Measurements from ENCODE around the gene MDGA2.
"Not testable (repeated sequence)": the region's sequence is repeated elsewhere in the genome, so short reads cannot be mapped to it uniquely, and the experiment has no call there.

The MDGA2 gene

DNA sequence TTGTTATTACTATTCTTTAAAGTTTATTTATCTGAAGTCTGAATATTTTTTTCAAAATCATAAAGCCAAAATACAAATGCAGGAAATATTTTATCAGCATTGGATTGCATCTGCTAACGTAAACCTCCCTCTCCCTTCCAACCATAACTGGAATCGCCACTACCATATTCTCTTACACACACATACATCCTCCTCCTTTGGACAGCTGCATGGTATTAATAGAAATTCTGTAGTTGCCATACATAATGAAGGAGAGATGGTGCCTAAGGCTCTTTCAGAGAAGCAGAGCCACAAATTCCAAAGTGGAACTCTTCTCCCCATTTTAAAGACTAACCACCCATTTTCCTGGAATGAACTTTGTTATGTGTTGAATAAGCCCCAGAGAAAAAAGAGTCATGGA, 352.7 kb downstream of the MDGA2 start:
- no peak for DNase-seq

DNA sequence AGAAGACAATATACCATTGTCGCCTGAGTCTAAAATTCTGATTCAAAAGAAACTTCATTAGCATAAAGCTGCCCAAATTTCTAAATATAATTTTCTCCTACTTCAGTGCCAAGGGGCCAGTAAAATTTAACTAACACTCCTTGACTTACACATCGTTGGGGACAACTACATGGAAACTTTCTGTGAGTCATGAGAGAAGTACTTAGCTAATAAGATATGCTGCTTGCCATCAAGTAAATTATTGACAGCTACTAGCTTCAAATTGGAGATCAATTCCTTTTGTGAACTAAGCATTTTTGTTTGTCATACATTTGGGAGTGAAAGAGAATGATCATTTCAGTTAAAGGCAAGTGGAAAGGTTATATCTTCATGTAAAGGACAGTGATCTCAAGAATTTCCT, 373.3 kb downstream of the MDGA2 start:
- no peak for DNase-seq

DNA sequence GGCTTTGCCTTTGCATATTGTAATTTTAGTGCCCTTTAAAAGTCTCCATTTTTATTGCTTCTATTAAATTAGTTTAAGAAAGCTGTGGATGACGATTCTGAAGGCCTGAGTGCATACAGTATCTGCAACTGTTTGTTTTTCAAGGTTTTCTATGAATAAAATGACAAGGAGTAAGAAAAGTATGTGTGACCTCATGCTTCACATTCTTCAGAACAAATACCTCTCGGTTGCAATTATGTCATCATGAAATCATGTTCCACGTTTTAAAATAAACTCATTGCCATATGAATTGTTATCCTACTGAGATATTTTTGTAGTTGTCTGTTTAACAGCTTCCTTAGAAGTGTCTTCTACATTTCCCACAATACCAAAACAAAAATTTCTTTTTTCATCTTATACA, 374.6 kb downstream of the MDGA2 start:
- DNase-seq, result no peak

DNA sequence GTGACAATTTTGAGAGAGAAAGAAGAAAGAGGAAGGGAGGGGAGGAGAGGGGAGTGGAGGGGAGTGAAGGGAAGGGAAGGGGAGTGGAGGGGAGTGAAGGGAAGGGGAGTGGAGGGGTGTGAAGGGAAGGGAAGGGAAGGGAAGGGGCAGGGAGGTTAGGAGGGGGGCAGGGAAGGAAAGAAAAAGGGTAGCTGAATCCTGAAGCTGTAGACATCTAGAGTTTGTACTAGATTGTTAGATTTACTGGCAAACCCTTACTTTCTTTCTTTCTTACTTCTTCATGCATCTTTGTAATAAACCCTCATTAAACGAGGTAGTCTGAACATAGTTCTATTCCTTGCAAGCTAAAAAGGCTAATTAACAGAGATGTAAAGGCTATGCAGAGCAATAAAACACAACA, 378.0 kb downstream of the MDGA2 start:
- DNase-seq, result no peak

DNA sequence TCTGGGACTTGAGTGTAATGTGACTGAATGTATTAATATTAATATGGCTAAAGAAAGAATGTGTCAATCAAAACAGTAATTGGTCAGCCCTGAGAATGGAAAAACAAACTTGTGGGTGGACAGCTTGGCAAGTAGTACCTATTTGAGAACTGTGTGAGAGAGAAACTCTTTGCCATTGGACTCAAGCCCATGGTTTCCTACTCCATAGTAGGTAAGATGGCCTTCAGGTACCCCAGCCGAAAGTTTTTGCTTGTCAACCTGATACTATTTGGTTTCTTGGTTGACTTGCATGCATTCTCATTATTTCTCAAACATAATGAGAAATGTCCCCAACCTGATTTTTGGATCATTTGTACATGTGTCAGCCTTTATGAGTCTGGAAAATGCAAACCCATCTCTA, 391.1 kb downstream of the MDGA2 start:
- no peak for DNase-seq

DNA sequence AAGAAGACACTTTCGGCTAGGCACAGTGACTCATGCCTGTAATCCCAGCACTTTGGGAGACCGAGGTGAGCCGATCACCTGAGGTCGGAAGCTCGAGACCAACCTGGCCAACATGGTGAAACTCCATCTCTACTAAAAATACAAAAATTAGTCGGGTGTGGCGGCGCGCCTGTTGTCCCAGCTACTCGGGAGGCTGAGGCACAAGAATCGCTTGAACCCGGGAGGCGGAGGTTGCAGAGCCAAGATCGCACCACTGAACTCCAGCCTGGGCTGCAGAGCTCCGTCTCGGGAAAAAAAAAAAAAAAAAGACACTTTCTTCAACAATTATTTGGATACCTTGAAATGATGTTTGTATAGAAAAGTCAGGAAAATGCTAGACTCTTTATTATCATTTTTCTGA, 393.6 kb downstream of the MDGA2 start:
- DNase-seq, result not testable (repeated sequence)

DNA sequence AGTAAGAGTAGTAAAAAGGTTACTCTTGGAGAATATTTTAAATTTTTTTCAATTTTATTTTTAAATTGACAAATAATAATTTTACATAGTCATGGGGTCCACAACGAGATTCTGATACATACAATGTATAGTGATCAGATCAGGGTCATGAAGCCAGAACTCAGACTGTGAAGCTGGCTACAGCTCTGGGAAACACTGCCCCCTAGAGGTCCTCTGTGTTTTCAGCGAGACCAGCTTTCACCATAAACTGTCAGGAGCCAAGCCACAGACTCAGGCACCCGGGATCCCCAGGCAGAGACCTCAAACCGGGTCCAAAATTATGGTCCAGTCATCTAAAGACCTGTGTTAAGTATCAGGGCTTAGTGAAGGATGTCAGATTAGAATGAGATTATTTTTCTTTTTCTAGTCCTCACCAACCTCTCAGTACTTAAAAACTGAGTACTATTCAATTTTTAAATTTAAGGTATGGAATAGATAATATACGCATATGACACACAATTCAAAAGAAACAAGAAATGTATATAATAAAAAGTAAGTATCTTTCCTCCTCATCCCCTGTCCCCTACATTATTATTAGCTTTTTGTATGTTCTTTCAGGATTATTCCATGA, 397.1 kb downstream of the MDGA2 start:
- DNase-seq, result peak; percentile 54

DNA sequence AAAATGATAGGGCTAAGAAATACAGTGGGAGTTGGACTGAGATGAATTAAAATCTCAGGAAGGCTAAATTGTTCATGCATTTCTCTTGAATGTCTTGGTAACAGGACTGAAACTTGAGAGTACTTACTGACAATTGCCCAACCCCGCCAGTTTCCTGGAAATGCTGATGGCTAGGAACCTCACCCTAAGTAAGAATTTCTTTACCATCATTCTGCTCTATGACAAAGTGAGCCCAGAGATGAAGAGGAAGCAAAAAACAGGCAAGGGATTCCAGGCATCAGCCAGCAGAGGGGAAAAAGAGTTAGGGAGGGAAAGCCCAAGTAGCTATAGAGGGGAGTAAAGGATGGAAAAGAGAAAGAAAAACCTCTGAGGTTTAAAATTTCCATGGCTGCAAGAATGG, 397.7 kb downstream of the MDGA2 start:
- no peak for DNase-seq

DNA sequence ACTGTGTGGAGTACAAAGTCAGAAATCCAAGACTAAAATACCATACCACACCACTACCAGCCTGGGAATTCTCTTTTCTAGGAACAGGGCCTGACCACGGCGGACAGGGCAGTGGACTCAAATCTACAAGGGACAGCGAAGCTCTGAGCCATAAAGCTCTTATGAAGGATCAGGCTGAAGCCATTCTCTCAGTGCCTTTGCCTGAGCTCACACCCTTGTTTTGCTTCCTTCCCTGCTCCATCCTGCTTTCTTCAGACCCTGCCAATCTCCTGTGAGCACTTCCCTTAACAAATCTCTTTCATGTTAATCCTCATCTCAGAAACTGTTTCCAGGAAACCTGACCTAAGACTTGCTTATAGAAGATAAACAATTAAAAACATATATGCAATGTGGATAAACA, 398.5 kb downstream of the MDGA2 start:
- no peak for DNase-seq

DNA sequence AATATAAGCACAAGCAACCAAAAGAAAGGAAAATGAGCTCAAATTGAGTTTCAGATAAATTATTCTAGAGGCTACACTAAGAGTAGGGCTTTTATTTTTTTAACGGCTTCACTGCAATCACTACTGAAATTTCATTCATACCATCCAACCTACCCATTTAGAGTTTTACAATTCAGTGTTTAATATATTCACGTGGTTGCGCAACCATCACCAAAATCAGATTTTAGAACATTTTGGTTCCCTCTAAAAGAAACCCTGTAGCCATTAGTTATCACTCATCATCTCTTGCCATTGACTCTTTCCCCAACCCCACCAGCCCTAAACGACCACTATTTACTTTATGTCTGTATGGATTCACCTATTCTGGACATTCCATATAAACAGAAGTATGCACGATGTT, 401.5 kb downstream of the MDGA2 start:
- no peak for DNase-seq

DNA sequence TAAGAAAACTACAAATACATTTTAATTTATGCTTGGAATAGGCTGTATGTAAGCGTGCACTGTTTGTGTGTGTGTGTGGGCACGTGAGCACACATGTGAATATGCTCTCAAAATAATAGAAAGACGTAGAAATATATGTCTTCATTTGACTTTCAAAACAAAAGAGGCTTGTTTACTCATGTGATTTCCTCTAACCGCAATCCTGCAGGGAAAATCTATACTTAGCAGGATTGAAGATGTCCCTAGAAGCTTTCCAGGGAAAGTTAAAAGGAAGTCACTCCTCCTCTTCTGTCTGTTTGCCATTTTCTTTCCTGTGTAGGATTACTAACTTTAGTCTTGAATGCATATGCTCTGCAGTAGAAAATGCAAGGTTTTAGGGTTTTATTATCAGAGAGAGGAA, 404.7 kb downstream of the MDGA2 start:
- no peak for DNase-seq

DNA sequence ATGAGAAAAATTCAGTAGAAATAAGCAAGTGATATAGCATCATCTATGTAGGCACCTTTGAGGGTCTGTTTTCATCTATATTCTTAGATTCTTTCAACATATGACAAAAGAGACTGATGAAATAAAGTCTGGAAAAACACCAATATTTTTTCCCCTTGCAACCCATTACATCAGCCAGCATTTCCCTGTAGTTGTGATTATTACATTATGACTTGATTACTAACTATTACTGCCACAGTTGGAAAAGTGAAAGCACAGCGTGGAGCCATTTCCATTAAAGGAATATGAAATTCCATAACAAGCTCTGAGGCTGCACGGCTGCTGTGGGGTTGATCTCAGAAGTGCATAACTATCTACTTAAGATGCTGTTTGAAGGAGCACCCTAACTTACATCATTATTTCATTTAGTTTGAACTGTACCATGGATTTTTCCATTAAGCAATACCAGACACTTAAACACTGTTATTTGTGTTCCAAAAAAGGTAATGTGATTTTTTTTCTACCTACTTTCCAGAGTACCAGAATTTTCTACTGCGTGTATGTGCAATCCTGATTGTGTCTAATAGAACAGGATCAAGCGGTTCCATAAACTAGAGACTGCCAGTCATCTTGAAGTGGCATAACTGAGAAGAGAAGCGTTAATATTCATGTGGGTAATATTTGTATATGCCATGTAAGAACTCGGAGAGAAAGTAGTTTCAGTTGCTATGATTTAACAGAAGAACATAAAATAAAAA, 405.5 kb downstream of the MDGA2 start:
- DNase-seq, result no peak

DNA sequence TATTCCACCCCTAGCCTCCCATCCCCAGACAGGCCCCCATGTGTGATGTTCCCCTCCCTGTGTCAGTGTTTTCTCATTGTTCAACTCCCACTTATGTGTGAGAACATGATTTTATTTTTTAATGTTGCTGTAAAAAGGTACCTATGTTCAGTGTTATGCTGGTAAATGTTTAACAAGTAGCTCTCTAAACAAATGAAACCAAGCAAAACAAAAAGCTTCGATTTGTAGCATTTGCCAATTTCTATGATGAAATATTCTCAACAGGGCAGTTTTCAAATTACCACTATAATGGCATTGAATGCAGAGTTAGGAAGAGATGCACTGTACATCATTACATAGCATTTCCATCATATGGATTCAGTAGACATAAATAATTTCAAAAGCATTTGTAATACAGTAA, 410.6 kb downstream of the MDGA2 start:
- no peak for DNase-seq

DNA sequence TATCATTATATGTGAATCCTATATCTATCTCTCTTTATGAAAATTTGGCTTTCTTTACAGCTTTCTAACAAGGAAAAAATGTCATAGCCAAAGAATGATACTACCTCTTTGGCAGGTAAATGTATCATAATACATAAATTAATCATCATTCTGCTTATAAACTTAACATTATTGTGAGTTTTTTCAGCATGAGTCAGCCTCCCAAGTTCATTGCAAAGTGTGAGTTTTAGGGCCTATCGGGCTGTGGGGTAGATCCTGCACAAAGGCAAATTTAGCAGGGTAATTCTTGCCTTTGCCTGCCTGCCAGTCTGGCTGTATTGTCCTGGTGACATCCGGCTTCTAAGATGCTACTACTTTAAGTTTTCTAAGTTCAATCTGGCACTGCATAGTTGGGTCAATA, 412.6 kb downstream of the MDGA2 start:
- DNase-seq, result no peak

DNA sequence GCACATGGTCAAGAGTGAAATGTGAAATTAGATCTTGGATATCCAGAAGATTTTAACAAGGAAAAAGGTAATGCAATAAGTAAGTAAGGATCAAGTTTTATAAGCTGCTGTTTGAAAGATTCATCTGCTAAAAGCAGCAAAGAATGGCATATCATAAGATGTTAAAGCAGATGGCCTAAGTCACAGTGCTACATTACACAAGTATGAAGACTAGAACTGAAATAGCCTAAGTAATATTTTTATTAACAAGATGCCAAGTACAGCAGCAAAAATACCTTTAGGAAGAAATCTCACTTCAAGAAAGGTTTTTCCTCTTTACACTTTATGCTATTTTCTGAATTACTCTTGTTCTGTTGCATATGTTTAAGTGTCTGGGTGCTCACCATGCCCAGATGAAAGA, 414.1 kb downstream of the MDGA2 start:
- DNase-seq, result no peak

DNA sequence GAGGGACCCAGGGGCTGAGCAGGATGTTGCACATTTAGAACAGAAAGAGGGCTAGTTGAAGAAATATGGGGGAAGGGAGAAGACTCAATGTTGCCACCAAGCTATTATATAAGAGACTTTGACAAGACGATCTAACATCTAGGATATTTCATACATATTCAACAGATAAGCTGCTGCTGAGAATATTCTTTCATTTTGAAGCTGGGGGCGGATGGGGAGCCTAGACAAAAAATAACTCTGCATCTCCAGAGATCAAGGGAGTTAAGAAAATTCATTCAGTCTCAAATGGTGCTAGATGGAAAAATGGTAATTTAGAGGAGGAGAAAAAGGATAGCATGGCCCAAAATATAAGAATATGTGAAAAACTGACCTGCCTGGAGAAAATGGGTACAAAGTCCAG, 415.6 kb downstream of the MDGA2 start:
- DNase-seq, result no peak

DNA sequence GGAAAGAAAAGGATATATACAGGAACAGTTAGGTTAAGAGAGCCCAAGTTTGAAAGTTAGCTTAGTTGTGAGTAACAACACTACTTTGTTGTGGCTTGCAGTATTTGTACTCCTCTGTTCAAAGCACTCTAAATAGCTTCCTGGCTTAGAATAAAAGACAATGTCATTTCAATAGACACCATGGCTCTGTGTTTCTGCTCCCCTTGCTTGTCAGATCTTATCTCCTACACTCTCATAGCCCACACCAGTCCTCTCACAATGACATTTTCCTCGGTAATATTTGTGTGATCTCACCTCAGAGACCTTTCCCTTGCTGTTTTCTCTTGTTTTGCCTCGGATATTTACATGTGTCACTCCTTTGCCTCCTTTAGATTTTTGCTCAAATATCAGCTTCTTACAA, 418.4 kb downstream of the MDGA2 start:
- no peak for DNase-seq

DNA sequence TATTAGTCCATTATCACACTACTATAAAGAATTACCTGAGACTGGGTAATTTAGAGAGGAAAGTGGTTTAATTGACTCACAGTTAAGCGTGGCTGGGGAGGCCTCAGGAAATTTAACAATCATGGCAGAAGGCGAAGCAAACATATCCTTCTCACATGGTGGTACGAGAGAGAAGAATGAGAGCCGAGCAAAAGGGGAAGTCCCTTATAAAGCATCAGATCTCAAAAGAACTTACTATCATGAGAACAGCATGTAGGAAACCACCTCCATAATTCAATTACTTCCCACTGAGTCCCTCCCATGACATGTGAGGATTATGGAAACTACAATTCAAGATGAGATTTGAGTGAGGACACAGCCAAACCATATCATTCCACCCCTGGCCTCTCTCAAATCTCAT, 422.6 kb downstream of the MDGA2 start:
- DNase-seq, result no peak

DNA sequence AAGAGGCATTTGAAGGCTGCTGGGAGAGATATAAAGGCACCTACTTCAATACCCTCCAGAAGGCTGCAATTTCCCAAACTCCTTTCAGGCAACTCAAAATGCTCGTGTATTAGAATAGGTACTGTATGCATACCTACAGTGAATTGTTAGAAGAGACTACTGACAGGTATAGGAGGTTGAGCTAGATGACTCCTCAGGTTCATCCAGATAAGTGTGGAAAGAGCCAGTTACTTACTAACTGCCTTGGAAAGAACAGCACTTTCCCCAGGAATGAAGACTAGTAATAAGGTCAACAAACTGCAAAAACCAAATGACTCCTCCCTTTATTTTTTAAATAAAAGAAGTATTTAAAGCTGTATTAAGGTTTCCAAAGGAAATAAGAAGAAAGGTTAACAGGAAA, 429.0 kb downstream of the MDGA2 start:
- no peak for DNase-seq

DNA sequence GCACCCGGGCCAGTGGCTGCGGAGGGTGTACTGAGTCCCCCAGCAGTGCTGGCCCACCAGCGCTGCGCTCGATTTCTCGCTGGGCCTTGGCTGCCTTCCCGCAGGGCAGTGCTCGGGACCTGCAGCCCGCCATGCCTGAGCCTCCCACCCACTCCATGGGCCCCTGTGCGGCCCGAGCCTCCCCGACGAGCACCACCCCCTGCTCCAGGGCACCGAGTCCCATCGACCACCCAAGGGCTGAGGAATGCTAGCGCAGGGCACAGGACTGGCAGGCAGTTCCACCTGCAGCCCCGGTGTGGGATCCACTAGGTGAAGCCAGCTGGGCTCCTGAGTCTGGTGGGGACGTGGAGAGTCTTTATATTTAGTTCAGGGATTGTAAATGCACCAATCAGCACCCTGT, 432.8 kb downstream of the MDGA2 start:
- DNase-seq, result not testable (repeated sequence)

DNA sequence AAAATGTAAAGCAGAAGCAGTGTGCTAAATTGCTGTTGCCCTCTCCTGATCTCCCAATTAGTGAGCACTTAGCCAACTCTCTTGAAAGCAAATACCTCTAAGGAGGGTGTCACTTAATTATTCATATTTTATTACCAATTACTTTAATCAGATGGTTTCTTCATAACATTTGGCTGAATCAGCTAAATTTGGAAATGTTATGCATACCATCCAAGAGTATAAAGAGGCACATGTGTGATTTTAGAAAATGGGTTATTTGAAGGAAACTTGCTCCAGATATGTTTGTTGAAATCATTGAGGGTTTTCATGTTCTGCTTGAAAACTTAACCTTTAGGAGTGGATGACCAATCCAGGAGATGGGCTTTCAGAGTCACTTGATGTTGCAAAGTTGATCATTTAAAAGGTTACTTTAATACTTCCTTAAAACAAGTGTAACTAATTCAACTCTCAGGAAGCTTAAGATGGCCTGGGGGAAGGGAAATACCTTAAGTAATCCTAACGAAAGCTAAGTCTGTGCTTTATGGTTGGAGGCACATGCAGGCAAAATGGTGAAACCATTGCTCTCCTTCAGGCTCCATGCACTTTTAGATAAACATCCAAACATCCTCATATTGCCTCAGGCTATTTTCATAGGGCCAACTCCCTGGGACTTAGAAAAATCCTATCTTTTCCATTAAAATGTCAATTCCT, 434.5 kb downstream of the MDGA2 start:
- DNase-seq, result no peak

DNA sequence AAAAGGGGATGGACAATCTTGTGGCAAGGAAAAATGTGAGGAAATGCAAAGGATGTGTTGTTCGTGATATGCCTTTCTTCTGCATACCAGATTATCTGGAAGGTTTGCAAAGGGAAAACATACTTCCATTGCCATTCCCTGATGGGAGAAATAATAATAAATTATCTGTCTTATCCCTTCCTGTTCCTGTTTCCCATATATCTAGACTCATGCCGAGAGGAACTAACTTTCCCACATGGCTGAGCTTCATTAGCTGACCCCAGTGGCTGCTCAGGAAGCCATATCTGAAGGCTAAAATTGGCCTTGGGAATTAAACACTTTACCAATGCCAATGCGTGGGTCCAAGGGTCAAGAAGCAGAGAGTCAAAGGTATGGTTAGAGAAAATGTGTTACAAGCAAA, 439.8 kb downstream of the MDGA2 start:
- no peak for DNase-seq

DNA sequence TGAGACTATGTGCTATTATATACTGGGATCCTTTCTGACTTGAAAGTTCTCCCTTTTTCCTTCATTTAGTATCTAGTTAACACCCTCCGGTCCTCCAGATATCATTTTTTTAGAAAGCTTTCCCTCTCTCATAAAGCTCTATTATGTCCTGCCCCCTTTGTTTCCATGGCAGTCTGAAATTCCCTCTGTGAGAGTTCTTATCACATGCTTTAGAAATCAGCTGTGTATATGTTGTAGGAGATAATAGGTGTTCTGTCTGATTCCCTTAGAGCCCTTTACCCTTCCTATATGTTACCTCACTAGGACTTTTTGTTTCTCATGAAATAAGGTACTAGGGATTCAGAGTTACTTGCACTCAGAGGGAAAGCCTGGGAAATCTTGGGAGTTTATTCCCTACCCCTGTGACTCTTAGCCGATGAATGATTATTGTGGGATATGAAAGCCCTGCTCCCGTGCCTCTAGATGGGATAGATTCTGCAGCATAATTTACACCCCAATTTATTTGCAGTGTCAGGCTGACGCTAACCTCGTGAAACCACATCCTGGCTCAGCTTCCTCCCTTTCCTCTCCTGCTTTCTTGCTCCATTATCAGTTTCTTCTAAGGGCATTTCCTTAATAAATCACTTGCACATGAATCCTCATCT, 448.4 kb downstream of the MDGA2 start:
- no peak for DNase-seq

DNA sequence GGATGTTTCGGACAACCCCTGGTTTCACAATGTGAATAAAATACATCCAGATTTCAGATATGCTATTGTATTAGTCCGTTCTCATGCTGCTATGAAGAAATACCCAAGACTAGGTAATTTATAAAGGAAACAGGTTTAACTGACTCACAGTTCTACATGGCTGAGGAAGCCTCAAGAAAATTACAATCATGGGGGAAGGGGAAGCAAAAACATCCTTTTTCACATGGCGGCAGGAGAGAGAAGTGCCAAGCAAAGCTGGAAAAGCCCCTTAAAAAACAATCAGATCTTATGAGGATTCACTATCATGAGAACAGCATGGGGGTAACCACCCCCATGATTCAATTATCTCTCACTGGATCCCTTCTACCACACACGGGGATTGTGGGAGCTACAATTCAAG, 451.7 kb downstream of the MDGA2 start:
- DNase-seq, result no peak
